Lower lobe of right lung (tissue), 2 donors: ENCODE measurements around the gene NOL7. TPM values are rescaled to one million over a fixed set of nuclear protein-coding genes. Genes with fewer than 3 reads are reported as not detected.

Experiments
- ATAC-seq, 2 donors: fragments of 200-7000 bp; cut with Tn5 transposase; one replicate each; pipeline ENCODE4 v1.9.1; 2020 to 2022; ENCODE audit warnings: mild to moderate bottlenecking in 2 of 2, moderate library complexity in 2 of 2
- DNase-seq: peaks from one replicate; pipeline ENCODE4 v3.0.0-alpha.2; 2020
- H3K27ac ChIP-seq: fragments of 200-600 bp; one replicate; pipeline ENCODE4 v1.8.0; 2022
- H3K27me3 ChIP-seq: fragments of 200-600 bp; one replicate; pipeline ENCODE4 v1.8.0; 2022; ENCODE audit warnings: low read depth
- H3K36me3 ChIP-seq: fragments of 200-600 bp; one replicate; pipeline ENCODE4 v1.8.0; 2022; ENCODE audit warnings: mild to moderate bottlenecking
- H3K4me1 ChIP-seq: fragments of 200-600 bp; one replicate; pipeline ENCODE4 v1.8.0; 2022
- H3K4me3 ChIP-seq: fragments of 200-600 bp; one replicate; pipeline ENCODE4 v1.8.0; 2022; ENCODE audit warnings: mild to moderate bottlenecking
- H3K9me3 ChIP-seq: fragments of 200-600 bp; one replicate; pipeline ENCODE4 v1.8.0; 2022
- CTCF ChIP-seq: fragments of 200-600 bp; IDR thresholded peaks from one replicate; pipeline ENCODE4 v1.8.0; 2022; ENCODE audit warnings: antibody characterized with exemption, mild to moderate bottlenecking
- intact Hi-C: fragments of 100-400 bp; cut with DNase I; formaldehyde crosslinking; loops from one replicate; pipeline ENCODE4 v1.11.0; 2022
- long read RNA-seq: library from polyadenylated mRNA; unstranded; transcript quantifications from one replicate; pipeline ENCODE4 v2.0.0, GENCODE V29; 2021
- total RNA-seq: library from RNA; stranded (reverse); fragmentation: NEBNext Ultra II Directional; extraction: Animal tissue kit (Norgen Biotek cat#: 25700); gene quantifications from one replicate; pipeline ENCODE4 v1.2.1, GENCODE V29; 2021
- donor health status: DM: no; HTN: yes; CAD: no; lungs with severe emphysema.

Gene NOL7
- 49.3 TPM for total RNA-seq
- long read RNA-seq, transcript NOL7-202 (8 exons, 1,184 nt), result major isoform, 86 of 108 reads
- long read RNA-seq, transcript NOL7-203 (9 exons, 920 nt), result minor isoform, 7 of 108 reads
- long read RNA-seq, partial matches to known transcripts, result 8 of 108 reads
- long read RNA-seq, other reads (novel, unspliced or antisense), result 4 of 108 reads

- ATAC-seq (peak; percentile 99), DNase-seq (peak; percentile 97)
- Histone ChIP-seq H3K27me3 (no peaks in the 10 kb centered on the region), H3K36me3 (peaks cover 32% of the 10 kb centered on the region), H3K9me3 (no peaks in the 10 kb centered on the region), H3K4me3 (peak within 1 kb of the TSS; percentile 88), H3K27ac (peak within 1 kb of the TSS; percentile 93), H3K4me1 (peaks cover 26% of the 10 kb centered on the region)
- peak; percentile 92 for TF ChIP-seq CTCF
- intact Hi-C loops, result no loop called here
Measured at GRCh38 chr6:13614926-13615791, at the start of gene NOL7. NOL7 (plus strand) TSS chr6:13615335; CDS start chr6:13615359, 24 bp downstream.

GRCh38 chr6:13565921-13566320 lies 49.2 kb upstream of the NOL7 start:
- H3K4me1 ChIP-seq, result peaks cover 19% of the 10 kb centered on the region
- H3K9me3 ChIP-seq, result no peaks in the 10 kb centered on the region
- DNase-seq (no peak), ATAC-seq (no peak)
- no peak for TF ChIP-seq CTCF
- no peaks in the 10 kb centered on the region for H3K36me3 ChIP-seq
- H3K4me3 ChIP-seq, result no peak overlapping the region
- intact Hi-C loops, result no loop called here
- no peak overlapping the region for H3K27ac ChIP-seq
- H3K27me3 ChIP-seq, result peaks cover 5% of the 10 kb centered on the region

DNA sequence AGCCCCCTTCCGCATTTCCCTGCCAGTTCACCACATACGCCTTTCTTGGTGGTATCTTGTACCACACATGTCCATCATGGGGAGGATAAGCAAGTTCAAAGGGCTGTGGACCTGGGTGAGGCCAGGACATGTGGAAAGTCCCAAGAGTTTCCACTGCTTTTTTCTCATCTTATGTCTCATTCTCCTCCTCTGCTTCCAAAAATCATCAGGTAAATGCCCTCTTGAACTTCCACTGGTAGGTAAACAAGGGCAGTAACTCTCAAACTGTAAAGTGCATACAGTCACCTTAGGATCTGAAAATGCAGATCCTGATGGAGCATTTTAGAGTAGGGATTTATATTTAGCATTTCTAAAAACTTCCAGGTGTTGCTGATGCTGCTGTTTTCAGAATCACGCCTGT lies 48.6 kb upstream of the NOL7 start:
- intact Hi-C loops, result no loop called here
- H3K4me3 ChIP-seq, result no peak overlapping the region
- no peak for DNase-seq
- H3K27ac ChIP-seq, result no peak overlapping the region
- H3K27me3 ChIP-seq, result peaks cover 5% of the 10 kb centered on the region
- H3K9me3 ChIP-seq, result no peaks in the 10 kb centered on the region
- TF ChIP-seq CTCF, result no peak
- no peak for ATAC-seq
- H3K36me3 ChIP-seq, result no peaks in the 10 kb centered on the region
- H3K4me1 ChIP-seq, result peaks cover 13% of the 10 kb centered on the region

- H3K4me1 ChIP-seq, result peaks cover 8% of the 10 kb centered on the region
- no peak overlapping the region for H3K27ac ChIP-seq
- H3K4me3 ChIP-seq, result no peak overlapping the region
- no peaks in the 10 kb centered on the region for H3K9me3 ChIP-seq
- intact Hi-C loops, result no loop called here
- H3K36me3 ChIP-seq, result no peaks in the 10 kb centered on the region
- peaks cover 5% of the 10 kb centered on the region for H3K27me3 ChIP-seq
- TF ChIP-seq CTCF, result no peak
- DNase-seq, result no peak
- no peak for ATAC-seq
Measured at GRCh38 chr6:13568970-13569369, 46.2 kb upstream of the NOL7 start.

GRCh38 chr6:13572240-13572639 lies 42.9 kb upstream of the NOL7 start:
- no peak overlapping the region for H3K4me3 ChIP-seq
- no peak overlapping the region for H3K27ac ChIP-seq
- intact Hi-C loops, result no loop called here
- peaks cover 5% of the 10 kb centered on the region for H3K27me3 ChIP-seq
- no peaks in the 10 kb centered on the region for H3K9me3 ChIP-seq
- H3K36me3 ChIP-seq, result no peaks in the 10 kb centered on the region
- ATAC-seq, result no peak
- peaks cover 15% of the 10 kb centered on the region for H3K4me1 ChIP-seq
- DNase-seq, result no peak
- TF ChIP-seq CTCF, result no peak
